Fibroblast of villous mesenchyme (primary cell): ENCODE results near the gene RPS28. TPM values are rescaled to one million over a fixed set of nuclear protein-coding genes. Genes with fewer than 3 reads are reported as not detected.
"Not testable (repeated sequence)": the region's sequence is repeated elsewhere in the genome, so short reads cannot be mapped to it uniquely, and the experiment has no call there.

Experiments used
- DNase-seq: peaks from one replicate; pipeline ENCODE4 v3.0.0-alpha.2; 2010; ENCODE audit warnings: low read depth
- H3K4me3 ChIP-seq: 2 replicates; pipeline ENCODE4 v1.5.1; 2011; ENCODE audit warnings: low read depth, mild to moderate bottlenecking, low read length
- total RNA-seq: library from RNA; depleted of rRNA; stranded (reverse); fragments of >200 nt; gene quantifications from 2 replicates; pipeline ENCODE4 v1.2.3, GENCODE V29; 2012
- TF ChIP-seq, protein P1 (sequence below): IDR thresholded peaks from 2 replicates; pipeline ENCODE4 v1.5.1; 2012; ENCODE audit warnings: low read depth, mild to moderate bottlenecking, low read length; ENCODE audit not compliant: insufficient read depth

The RPS28 gene
- total RNA-seq, 1 donor = 86.4 TPM

DNA sequence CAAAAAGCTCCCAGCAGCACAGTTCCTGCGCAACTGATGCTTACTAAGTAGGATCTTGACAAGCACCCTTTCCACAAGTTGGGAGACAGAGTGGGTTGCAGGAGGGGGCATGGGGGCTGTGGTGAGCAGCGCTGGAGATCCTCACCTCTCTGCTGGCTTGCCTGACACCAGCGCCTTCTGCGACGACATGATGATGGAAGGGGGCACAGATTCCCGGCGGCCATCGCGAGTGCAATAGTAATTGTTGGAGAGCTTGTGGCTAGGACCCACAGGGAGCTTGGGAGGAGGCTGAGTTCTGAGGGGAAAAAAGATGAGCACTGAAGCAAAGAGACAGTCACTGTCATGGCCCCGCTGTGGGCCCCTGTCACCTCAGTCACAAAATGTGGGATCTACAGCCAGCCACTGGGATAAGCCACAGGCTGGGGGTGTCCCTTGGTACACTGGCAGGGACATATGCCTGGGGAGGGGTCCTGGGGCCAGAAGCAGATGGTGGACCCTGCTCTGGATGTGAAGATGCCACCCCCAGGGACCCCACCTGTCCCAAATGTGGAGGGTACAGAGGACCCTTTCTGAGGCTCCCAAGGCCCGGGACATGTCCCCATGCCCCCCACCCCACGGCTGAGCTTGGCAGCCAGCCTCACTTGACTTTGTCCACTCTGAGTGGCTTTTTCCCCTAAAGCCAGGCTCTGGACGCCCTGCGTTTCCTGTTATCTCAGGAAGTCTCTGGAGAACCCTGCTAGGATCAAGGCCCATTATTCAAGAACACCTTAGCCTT, 4.8 kb upstream of the RPS28 start:
- TF ChIP-seq, protein P1, sequence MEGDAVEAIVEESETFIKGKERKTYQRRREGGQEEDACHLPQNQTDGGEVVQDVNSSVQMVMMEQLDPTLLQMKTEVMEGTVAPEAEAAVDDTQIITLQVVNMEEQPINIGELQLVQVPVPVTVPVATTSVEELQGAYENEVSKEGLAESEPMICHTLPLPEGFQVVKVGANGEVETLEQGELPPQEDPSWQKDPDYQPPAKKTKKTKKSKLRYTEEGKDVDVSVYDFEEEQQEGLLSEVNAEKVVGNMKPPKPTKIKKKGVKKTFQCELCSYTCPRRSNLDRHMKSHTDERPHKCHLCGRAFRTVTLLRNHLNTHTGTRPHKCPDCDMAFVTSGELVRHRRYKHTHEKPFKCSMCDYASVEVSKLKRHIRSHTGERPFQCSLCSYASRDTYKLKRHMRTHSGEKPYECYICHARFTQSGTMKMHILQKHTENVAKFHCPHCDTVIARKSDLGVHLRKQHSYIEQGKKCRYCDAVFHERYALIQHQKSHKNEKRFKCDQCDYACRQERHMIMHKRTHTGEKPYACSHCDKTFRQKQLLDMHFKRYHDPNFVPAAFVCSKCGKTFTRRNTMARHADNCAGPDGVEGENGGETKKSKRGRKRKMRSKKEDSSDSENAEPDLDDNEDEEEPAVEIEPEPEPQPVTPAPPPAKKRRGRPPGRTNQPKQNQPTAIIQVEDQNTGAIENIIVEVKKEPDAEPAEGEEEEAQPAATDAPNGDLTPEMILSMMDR = no peak
- no peak for DNase-seq

GRCh38 chr19:8318835-8319234, 2.5 kb upstream of the RPS28 start:
- DNase-seq, H3K4me3 ChIP-seq: not testable (repeated sequence)

More for the DNA sequence above, 4.8 kb upstream of the RPS28 start:
- no peak overlapping the region for H3K4me3 ChIP-seq

DNA sequence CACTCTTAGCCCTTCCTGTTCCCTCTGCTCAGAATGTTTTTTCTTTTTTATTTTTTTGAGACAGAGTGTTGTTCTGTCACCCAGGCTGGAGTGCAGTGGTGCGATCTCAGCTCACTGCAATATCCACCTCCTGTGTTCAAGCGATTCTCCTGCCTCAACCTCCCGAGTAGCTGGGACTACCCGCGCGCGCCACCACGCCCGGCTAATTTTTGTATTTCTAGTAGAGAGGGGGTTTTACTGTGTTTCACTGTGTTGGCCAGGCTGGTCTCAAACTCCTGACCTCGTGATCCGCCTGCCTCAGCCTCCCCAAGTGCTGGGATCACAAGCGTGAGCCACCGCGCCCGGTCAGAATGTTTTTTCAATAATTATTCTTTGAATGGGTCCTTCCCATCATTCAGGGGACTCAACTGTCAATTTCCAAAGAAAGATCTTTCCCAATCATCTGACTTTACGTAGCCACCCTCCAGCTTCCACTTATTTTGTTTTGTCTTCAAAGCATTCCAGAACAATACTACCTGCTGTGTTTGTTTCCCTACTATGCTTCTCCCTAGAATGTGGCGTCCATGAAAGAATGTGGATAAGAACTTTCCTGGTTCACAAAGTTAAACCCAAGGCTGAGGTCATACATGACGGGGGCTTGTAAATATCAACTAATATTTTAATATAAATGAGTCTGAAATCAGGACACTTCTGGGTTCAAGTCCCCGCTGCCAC, 1.3 kb upstream of the RPS28 start:
- H3K4me3 ChIP-seq = peak overlapping the region; percentile 73
- TF ChIP-seq, protein P1 = no peak
- no peak for DNase-seq

GRCh38 chr19:8320564-8321066, 681 bp upstream of the RPS28 start:
- DNase-seq = no peak
- TF ChIP-seq, protein P1 = no peak
- H3K4me3 ChIP-seq = peak overlapping the region; percentile 73

DNA sequence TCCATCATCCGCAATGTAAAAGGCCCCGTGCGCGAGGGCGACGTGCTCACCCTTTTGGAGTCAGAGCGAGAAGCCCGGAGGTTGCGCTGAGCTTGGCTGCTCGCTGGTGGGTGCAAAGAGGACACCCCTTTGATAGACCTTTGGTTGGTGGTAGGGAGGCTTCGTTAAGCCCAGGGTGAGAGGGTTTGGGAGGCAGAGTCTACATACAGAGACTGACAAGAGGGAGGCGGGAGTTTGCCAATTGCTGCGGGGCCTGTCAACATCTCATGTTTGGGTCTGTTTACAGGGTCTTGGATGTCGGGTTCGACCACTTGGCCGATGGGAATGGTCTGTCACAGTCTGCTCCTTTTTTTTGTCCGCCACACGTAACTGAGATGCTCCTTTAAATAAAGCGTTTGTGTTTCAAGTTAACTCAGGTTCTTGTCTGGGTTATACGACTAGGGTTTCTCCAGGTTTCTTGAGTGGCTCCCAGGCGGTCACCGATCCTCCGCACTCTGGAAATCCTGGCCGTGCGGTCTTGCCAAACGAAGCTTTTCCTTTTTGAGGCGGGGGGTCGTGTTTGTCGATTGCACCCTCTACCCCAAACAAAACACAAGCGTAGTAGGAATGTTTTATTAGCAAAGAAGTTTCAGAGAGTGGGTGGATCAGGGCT, 816 bp downstream of the RPS28 start:
- peak overlapping the region; percentile 73 for H3K4me3 ChIP-seq
- no peak for DNase-seq
- TF ChIP-seq, protein P1 = no peak

DNA sequence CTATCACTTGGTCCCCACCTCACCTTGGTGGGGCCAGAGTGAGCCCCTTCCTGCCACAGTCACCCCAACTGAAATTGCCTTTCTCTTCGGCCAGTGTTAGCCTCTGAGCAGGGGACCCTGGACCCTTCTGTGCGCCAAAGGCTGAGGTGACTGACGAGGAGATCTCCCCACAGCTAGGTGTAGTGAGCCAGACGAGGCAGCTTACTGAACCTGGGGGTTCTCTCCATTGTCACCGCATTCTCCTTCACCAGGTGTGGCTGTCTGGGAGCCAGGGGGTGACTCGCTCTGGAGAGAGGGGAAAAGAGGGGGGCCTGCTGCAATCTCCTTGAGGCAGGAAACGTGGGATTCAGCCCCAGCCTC, 1.3 kb downstream of the RPS28 start:
- H3K4me3 ChIP-seq = peak overlapping the region; percentile 73
- no peak for DNase-seq
- TF ChIP-seq, protein P1 = no peak

DNA sequence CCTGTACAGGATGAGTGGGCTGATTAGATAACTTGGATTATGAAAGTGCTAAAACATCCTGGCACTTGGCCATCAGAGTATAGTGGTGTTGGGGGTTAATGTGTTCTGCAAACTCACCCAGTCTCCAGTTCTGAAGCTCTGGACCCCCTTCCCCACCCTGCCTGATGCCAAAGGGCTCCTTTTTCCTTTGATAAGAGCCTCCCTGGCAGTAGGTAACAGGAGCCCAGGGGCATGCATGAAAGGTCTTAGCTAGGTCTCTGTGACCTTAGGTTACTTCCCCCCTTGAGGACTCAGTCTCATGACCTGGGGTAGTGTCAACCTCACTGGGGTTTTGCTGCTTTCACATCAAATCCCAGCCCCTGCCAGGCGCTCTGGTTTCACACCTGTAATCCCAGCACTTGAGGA, 2.5 kb downstream of the RPS28 start:
- TF ChIP-seq, protein P1 = no peak
- no peak for DNase-seq

More for the DNA sequence above, 2.5 kb downstream of the RPS28 start:
- no peak overlapping the region for H3K4me3 ChIP-seq
